ENCODE data around the gene INPP5A.

Gene INPP5A

GRCh38 chr10:132654121-132654571 is 116.6 kb downstream of the INPP5A start:
- Histone ChIP-seq H4K20me1 (ENCODE audit: insufficient read depth, low read length) (no peaks in the 10 kb centered on the region), H3K9me3 (replicated peaks; ENCODE audit: insufficient read depth, low read length) (no peaks in the 10 kb centered on the region), H3K79me2 (ENCODE audit: low read length) (no peaks in the 10 kb centered on the region), H3F3A (ENCODE audit: insufficient read depth, low read length) (no peaks in the 10 kb centered on the region), H3K4me2 (ENCODE audit: low read depth, low read length) (no peak overlapping the region), H3K9me2 (replicated peaks; ENCODE audit: insufficient read depth, low read length) (no peaks in the 10 kb centered on the region), H3K4me1 (ENCODE audit: low read length) (no peaks in the 10 kb centered on the region), H3K27ac (ENCODE audit: low read length) (no peak overlapping the region), H2AFZ (ENCODE audit: low read length) (no peak overlapping the region), H3K36me3 (replicated peaks; ENCODE audit: insufficient read depth, low read length) (no peaks in the 10 kb centered on the region), H3K4me3 (ENCODE audit: low read length) (no peak overlapping the region), H3K9ac (ENCODE audit: low read length) (no peak overlapping the region), H3K27me3 (replicated peaks; ENCODE audit: insufficient read depth, low read length) (no peaks in the 10 kb centered on the region; the same call in 1 of the 2 replicates)
- TF ChIP-seq CTCF (IDR thresholded peaks at IDR 0.05; ENCODE audit: low read length) (no peak), EZH2 (optimal IDR thresholded peaks at IDR 0.05; ENCODE audit: low read depth, low read length) (no peak), EZH2phosphoT487 (IDR thresholded peaks at IDR 0.05; ENCODE audit: low read length) (no peak)
- no peak for DNase-seq

GRCh38 chr10:132654708-132655661 is 117.4 kb downstream of the INPP5A start:
- DNase-seq: no peak
- Histone ChIP-seq H3K27me3 (replicated peaks; ENCODE audit: insufficient read depth, low read length) (no peaks in the 10 kb centered on the region; the same call in 1 of the 2 replicates), H3K36me3 (replicated peaks; ENCODE audit: insufficient read depth, low read length) (no peaks in the 10 kb centered on the region), H3K9me2 (replicated peaks; ENCODE audit: insufficient read depth, low read length) (no peaks in the 10 kb centered on the region), H3K27ac (ENCODE audit: low read length) (no peak overlapping the region), H4K20me1 (ENCODE audit: insufficient read depth, low read length) (no peaks in the 10 kb centered on the region), H3K9me3 (replicated peaks; ENCODE audit: insufficient read depth, low read length) (no peaks in the 10 kb centered on the region), H3K4me2 (ENCODE audit: low read depth, low read length) (no peak overlapping the region), H3K4me3 (ENCODE audit: low read length) (no peak overlapping the region), H3K9ac (ENCODE audit: low read length) (no peak overlapping the region), H3K4me1 (ENCODE audit: low read length) (no peaks in the 10 kb centered on the region), H2AFZ (ENCODE audit: low read length) (no peak overlapping the region), H3F3A (ENCODE audit: insufficient read depth, low read length) (no peaks in the 10 kb centered on the region), H3K79me2 (ENCODE audit: low read length) (no peaks in the 10 kb centered on the region)
- TF ChIP-seq CTCF (IDR thresholded peaks at IDR 0.05; ENCODE audit: low read length): peak; percentile 52
- no peak for TF ChIP-seq EZH2 (optimal IDR thresholded peaks at IDR 0.05; ENCODE audit: low read depth, low read length)
- TF ChIP-seq EZH2phosphoT487 (IDR thresholded peaks at IDR 0.05; ENCODE audit: low read length): no peak

GRCh38 chr10:132655735-132656134 is 118.1 kb downstream of the INPP5A start:
- no peaks in the 10 kb centered on the region for H3K36me3 ChIP-seq (replicated peaks; ENCODE audit: insufficient read depth, low read length)
- no peaks in the 10 kb centered on the region for H3K9me2 ChIP-seq (replicated peaks; ENCODE audit: insufficient read depth, low read length)
- H3K27me3 ChIP-seq (replicated peaks; ENCODE audit: insufficient read depth, low read length): no peaks in the 10 kb centered on the region; the same call in 1 of the 2 replicates
- no peaks in the 10 kb centered on the region for H3K4me1 ChIP-seq (ENCODE audit: low read length)
- no peak overlapping the region for H2AFZ ChIP-seq (ENCODE audit: low read length)
- no peak for DNase-seq
- H3K79me2 ChIP-seq (ENCODE audit: low read length): no peaks in the 10 kb centered on the region
- no peak for TF ChIP-seq EZH2phosphoT487 (IDR thresholded peaks at IDR 0.05; ENCODE audit: low read length)
- TF ChIP-seq CTCF (IDR thresholded peaks at IDR 0.05; ENCODE audit: low read length): no peak
- TF ChIP-seq EZH2 (optimal IDR thresholded peaks at IDR 0.05; ENCODE audit: low read depth, low read length): no peak
- no peaks in the 10 kb centered on the region for H3K9me3 ChIP-seq (replicated peaks; ENCODE audit: insufficient read depth, low read length)
- no peaks in the 10 kb centered on the region for H3F3A ChIP-seq (ENCODE audit: insufficient read depth, low read length)
- no peaks in the 10 kb centered on the region for H4K20me1 ChIP-seq (ENCODE audit: insufficient read depth, low read length)
- H3K4me2 ChIP-seq (ENCODE audit: low read depth, low read length): no peak overlapping the region
- no peak overlapping the region for H3K27ac ChIP-seq (ENCODE audit: low read length)
- H3K4me3 ChIP-seq (ENCODE audit: low read length): no peak overlapping the region
- H3K9ac ChIP-seq (ENCODE audit: low read length): no peak overlapping the region
